ENCODE measurements around the gene SLC35A4.
"Not testable (repeated sequence)": the region's sequence is repeated elsewhere in the genome, so short reads cannot be mapped to it uniquely, and the experiment has no call there.

Gene SLC35A4

DNA sequence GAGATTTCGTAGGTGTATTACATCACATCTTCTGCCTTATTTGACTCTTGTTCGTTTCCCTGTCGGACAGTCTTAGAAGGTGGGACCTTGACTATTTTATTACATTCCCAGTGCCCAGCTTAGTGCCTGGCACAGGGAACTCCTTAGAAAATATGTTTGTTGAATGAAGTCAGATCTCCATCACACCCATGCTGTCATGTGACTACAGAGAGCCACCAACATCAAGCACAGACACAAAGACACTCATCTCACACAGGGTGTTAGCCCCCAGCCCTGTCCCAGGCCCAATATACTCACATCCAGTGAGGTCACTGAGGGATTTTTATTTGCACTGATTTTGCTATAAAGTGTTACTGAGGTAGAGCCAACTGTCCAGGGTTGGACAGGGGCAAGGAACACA, 6.7 kb upstream of the SLC35A4 start:
- peak overlapping the region; percentile 84 for H3K4me3 ChIP-seq (ENCODE audit: low read depth, low read length)

DNA sequence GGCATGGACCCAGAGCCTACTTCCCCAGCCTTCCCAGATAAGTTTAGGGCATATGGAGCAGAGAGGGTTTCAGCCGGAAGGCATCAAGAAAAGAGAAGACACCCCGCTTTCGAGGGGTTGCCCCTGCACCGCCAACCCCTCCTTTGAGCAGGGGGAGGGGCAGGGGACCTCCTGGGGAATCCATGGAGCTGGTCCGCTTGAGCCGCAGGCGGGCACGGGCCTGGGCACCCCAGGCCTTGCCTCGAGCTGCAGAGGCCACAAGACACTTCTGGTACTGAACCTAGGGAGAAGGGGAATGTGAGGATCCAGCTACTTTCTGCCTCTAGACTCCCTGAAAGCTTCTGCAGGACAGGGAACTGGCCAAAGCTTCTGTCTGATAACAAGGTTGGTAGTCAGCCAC, 6.1 kb upstream of the SLC35A4 start:
- no peak overlapping the region for H3K4me3 ChIP-seq (ENCODE audit: low read depth, low read length)

DNA sequence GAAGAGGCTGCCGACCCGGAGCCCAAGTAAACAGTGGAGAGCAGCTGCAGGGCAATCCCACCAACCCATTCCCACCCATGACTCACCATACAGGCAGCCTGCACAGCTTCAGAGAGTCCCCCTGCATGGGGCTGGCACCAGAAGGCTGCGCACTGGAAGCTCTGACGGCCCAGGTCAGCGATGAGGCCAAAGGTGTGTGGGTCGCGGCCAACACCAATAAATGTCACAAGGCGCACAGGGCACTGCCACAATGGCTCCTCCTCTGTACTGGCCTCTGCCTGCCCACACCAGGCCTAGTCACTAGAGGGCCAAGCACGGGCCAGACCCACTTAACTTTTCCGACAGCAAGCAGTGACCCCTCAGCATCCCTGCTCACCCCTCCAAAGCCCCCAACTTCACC, 4.4 kb upstream of the SLC35A4 start:
- no peak overlapping the region for H3K4me3 ChIP-seq (ENCODE audit: low read depth, low read length)

DNA sequence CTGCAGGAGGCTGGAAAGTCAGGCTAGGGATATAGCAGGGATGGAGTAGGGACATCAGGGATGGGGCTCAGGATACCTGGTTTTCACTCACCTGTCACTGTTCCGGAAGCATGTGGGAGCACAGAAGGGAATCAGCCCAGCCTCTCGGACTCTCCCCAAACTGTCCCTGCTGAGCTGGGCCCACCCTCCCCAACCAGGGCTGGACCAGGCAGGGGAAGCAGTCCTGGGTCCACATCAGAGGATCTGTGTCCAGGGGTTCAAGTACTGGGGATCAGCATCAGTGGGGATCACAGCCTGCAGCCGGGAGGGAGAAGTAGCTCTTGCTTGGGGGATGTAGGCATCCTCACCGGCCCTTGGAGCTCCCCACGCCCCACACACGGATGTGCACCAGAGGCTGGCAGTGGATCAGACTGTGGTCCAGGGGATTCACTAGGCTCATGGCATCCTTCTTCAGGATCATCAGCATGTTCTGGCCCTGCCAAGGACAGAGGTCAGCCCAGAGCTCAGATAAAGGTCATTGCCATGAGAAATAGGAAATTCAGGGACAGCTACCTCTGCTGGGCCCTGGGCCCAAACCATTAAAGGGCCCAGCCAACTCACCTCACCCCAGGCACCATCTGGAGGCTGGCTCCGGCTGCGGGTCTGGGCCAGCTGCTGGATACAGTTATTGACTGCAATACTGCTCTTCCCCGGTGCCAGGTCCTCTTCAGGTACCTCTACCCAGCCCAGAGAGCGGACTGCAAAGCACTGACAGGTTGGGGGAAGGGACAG, 2.7 kb upstream of the SLC35A4 start:
- H3K4me3 ChIP-seq (ENCODE audit: low read depth, low read length) = no peak overlapping the region

GRCh38 chr5:140563596-140563995, 1.0 kb upstream of the SLC35A4 start:
- H3K4me3 ChIP-seq (ENCODE audit: low read depth, low read length) = peak overlapping the region; percentile 97

- H3K4me3 ChIP-seq (ENCODE audit: low read depth, low read length) = peak overlapping the region; percentile 97
These were observed 574 bp downstream of the SLC35A4 start for GRCh38 chr5:140565024-140565779.

GRCh38 chr5:140565780-140566095, 1.1 kb downstream of the SLC35A4 start:
- H3K4me3 ChIP-seq (ENCODE audit: low read depth, low read length) = no peak overlapping the region

GRCh38 chr5:140566665-140567064, 2.0 kb downstream of the SLC35A4 start:
- H3K4me3 ChIP-seq (ENCODE audit: low read depth, low read length) = no peak overlapping the region

GRCh38 chr5:140567136-140567818, 2.6 kb downstream of the SLC35A4 start:
- H3K4me3 ChIP-seq (ENCODE audit: low read depth, low read length) = no peak overlapping the region

DNA sequence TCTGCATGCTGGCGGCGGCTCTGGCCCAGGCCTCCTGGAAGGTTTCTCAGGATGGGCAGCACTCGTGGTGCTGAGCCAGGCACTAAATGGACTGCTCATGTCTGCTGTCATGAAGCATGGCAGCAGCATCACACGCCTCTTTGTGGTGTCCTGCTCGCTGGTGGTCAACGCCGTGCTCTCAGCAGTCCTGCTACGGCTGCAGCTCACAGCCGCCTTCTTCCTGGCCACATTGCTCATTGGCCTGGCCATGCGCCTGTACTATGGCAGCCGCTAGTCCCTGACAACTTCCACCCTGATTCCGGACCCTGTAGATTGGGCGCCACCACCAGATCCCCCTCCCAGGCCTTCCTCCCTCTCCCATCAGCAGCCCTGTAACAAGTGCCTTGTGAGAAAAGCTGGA, 3.2 kb downstream of the SLC35A4 start:
- no peak overlapping the region for H3K4me3 ChIP-seq (ENCODE audit: low read depth, low read length)

DNA sequence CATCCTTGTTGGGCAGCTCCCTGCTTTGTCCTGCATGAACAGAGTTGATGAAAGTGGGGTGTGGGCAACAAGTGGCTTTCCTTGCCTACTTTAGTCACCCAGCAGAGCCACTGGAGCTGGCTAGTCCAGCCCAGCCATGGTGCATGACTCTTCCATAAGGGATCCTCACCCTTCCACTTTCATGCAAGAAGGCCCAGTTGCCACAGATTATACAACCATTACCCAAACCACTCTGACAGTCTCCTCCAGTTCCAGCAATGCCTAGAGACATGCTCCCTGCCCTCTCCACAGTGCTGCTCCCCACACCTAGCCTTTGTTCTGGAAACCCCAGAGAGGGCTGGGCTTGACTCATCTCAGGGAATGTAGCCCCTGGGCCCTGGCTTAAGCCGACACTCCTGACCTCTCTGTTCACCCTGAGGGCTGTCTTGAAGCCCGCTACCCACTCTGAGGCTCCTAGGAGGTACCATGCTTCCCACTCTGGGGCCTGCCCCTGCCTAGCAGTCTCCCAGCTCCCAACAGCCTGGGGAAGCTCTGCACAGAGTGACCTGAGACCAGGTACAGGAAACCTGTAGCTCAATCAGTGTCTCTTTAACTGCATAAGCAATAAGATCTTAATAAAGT, 3.9 kb downstream of the SLC35A4 start:
- H3K4me3 ChIP-seq (ENCODE audit: low read depth, low read length) = no peak overlapping the region

DNA sequence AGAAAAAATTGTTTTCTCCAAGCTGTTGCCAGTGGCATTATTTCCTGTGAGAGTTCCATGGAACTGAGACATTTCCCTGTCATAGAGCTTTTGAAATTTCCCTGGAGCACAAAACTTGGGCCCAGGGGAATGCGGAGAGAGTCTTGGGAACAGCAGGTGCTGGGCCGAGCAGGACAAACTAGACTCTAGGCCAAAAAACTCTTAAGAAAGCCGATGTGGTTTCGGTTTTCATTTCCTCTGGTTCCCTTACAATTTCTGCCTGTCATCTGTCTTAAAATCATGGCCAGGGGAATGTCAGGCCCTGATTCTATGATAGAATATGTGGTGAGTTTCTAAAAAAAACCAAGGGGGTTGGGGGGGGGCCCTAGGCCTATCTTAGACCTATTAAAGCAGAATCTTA, 4.6 kb downstream of the SLC35A4 start:
- no peak overlapping the region for H3K4me3 ChIP-seq (ENCODE audit: low read depth, low read length)

GRCh38 chr5:140570058-140570457, 5.4 kb downstream of the SLC35A4 start:
- no peak overlapping the region for H3K4me3 ChIP-seq (ENCODE audit: low read depth, low read length)

GRCh38 chr5:140570488-140570887, 5.9 kb downstream of the SLC35A4 start:
- no peak overlapping the region for H3K4me3 ChIP-seq (ENCODE audit: low read depth, low read length)

DNA sequence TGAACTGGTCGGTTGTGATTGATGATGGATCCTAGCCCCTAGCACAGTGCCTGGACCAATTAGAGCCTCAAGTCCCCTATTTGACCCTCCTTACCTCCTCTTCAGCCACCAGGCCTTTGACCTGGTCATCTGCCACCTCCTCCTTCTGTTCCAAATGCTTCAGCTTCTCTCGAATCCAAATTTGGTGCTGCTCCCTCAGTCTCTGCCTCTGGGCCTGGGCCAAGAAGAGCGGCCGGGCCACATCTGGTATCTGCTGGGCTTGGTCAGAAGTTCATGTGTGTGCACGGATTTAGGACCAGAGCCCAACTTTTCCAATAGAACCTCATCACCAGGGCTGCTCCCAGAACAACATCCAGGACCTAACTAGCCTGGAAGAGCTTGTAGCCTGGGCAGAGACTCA, 6.5 kb downstream of the SLC35A4 start:
- no peak overlapping the region for H3K4me3 ChIP-seq (ENCODE audit: low read depth, low read length)

- no peak overlapping the region for H3K4me3 ChIP-seq (ENCODE audit: low read depth, low read length)
These were observed 9.1 kb downstream of the SLC35A4 start for GRCh38 chr5:140573683-140574082.

GRCh38 chr5:140574165-140574564, 9.5 kb downstream of the SLC35A4 start:
- H3K4me3 ChIP-seq (ENCODE audit: low read depth, low read length) = no peak overlapping the region

- no peak overlapping the region for H3K4me3 ChIP-seq (ENCODE audit: low read depth, low read length)
These were observed 10.7 kb downstream of the SLC35A4 start for GRCh38 chr5:140575309-140575708.

GRCh38 chr5:140576776-140577201, 12.2 kb downstream of the SLC35A4 start:
- H3K4me3 ChIP-seq (ENCODE audit: low read depth, low read length) = no peak overlapping the region

- not testable (repeated sequence) for H3K4me3 ChIP-seq (ENCODE audit: low read depth, low read length)
These were observed 14.6 kb downstream of the SLC35A4 start for GRCh38 chr5:140579188-140579747.

DNA sequence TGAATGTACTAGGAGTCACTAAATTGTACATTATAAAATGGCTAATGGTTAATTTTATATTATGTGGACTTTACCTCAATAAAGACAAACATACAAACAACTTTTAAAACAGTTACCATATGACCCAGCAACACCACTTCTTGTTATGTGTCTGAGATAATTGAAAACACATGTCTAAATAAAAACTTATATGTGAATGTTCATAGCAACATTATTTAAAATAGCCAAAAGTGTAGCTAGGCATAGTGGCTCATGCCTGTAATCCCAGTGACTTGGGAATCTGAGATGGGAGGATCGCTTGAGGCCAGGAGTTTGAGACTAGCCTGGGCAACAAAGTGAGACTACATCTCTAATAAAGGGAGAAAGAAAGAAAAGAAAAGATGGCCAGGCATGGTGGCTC, 22.9 kb downstream of the SLC35A4 start:
- no peak overlapping the region for H3K4me3 ChIP-seq (ENCODE audit: low read depth, low read length)

All from iPS-11a (cell line).